HG02938 (cell line): Measurements from ENCODE around the gene GRM5.
"Not testable (repeated sequence)": the region's sequence is repeated elsewhere in the genome, so short reads cannot be mapped to it uniquely, and the experiment has no call there.

Experiments
- ATAC-seq: cut with Tn5 transposase; IDR thresholded peaks from one replicate; pipeline ENCODE4 v1.9.1; 2021; ENCODE audit warnings: mild to moderate bottlenecking, moderate library complexity; ENCODE audit not compliant: unreplicated experiment

The GRM5 gene

GRCh38 chr11:88978992-88979391 is 86.8 kb downstream of the GRM5 start:
- not testable (repeated sequence) for ATAC-seq

- not testable (repeated sequence) for ATAC-seq
These were observed 90.3 kb downstream of the GRM5 start for GRCh38 chr11:88975441-88975840.

GRCh38 chr11:88972210-88972609 is 93.6 kb downstream of the GRM5 start:
- ATAC-seq, result no peak

- not testable (repeated sequence) for ATAC-seq
These were observed 104.2 kb downstream of the GRM5 start for GRCh38 chr11:88961621-88962020.

GRCh38 chr11:88959857-88960256 is 105.9 kb downstream of the GRM5 start:
- not testable (repeated sequence) for ATAC-seq

GRCh38 chr11:88950975-88951374 is 114.8 kb downstream of the GRM5 start:
- ATAC-seq, result no peak

- not testable (repeated sequence) for ATAC-seq
These were observed 116.9 kb downstream of the GRM5 start for GRCh38 chr11:88948908-88949307.

GRCh38 chr11:88947843-88948572 is 117.8 kb downstream of the GRM5 start:
- not testable (repeated sequence) for ATAC-seq

GRCh38 chr11:88929665-88930064 is 136.1 kb downstream of the GRM5 start:
- ATAC-seq, result not testable (repeated sequence)

GRCh38 chr11:88917065-88917464 is 148.7 kb downstream of the GRM5 start:
- ATAC-seq, result not testable (repeated sequence)

GRCh38 chr11:88909500-88909899 is 156.3 kb downstream of the GRM5 start:
- ATAC-seq, result no peak

- ATAC-seq, result not testable (repeated sequence)
These were observed 164.3 kb downstream of the GRM5 start for GRCh38 chr11:88901436-88901835.

- not testable (repeated sequence) for ATAC-seq
These were observed 176.9 kb downstream of the GRM5 start for GRCh38 chr11:88888855-88889254.

- ATAC-seq, result peak; percentile 73
These were observed 179.0 kb downstream of the GRM5 start for GRCh38 chr11:88886796-88887195.

GRCh38 chr11:88882800-88883199 is 183.0 kb downstream of the GRM5 start:
- not testable (repeated sequence) for ATAC-seq

GRCh38 chr11:88861618-88862017 is 204.2 kb downstream of the GRM5 start:
- ATAC-seq, result no peak

- ATAC-seq, result not testable (repeated sequence)
These were observed 205.4 kb downstream of the GRM5 start for GRCh38 chr11:88860431-88860830.

- not testable (repeated sequence) for ATAC-seq
These were observed 211.8 kb downstream of the GRM5 start for GRCh38 chr11:88853963-88854362.

- ATAC-seq, result not testable (repeated sequence)
These were observed 214.2 kb downstream of the GRM5 start for GRCh38 chr11:88851547-88851946.

GRCh38 chr11:88849773-88850172 is 216.0 kb downstream of the GRM5 start:
- not testable (repeated sequence) for ATAC-seq

- ATAC-seq, result no peak
These were observed 216.4 kb downstream of the GRM5 start for GRCh38 chr11:88849368-88849767.

- not testable (repeated sequence) for ATAC-seq
These were observed 219.5 kb downstream of the GRM5 start for GRCh38 chr11:88846266-88846665.

GRCh38 chr11:88844941-88845340 is 220.8 kb downstream of the GRM5 start:
- not testable (repeated sequence) for ATAC-seq
